ENCODE measurements around the gene RNF26.
"Not testable (repeated sequence)": the region's sequence is repeated elsewhere in the genome, so short reads cannot be mapped to it uniquely, and the experiment has no call there.

Gene RNF26

GRCh38 chr11:119372260-119373058 lies 38.1 kb downstream of the RNF26 start:
- no peak for DNase-seq

- DNase-seq: no peak
Observed at GRCh38 chr11:119373059-119373920, 39.0 kb downstream of the RNF26 start.

GRCh38 chr11:119373921-119374631 lies 39.7 kb downstream of the RNF26 start:
- DNase-seq: peak; percentile 86 to 97

GRCh38 chr11:119374632-119375336 lies 40.5 kb downstream of the RNF26 start:
- peak in 1 of 2 experiments; percentile 59 for DNase-seq

GRCh38 chr11:119375337-119376196 lies 41.2 kb downstream of the RNF26 start:
- DNase-seq: peak in 1 of 2 experiments; percentile 72

GRCh38 chr11:119376197-119376847 lies 42.0 kb downstream of the RNF26 start:
- DNase-seq: peak; percentile 91 to 98

- DNase-seq: peak; percentile 69 to 73
Observed at GRCh38 chr11:119377112-119377901, 43.0 kb downstream of the RNF26 start.

- peak in 1 of 2 experiments; percentile 41 for DNase-seq
Observed at GRCh38 chr11:119377961-119378667, 43.8 kb downstream of the RNF26 start.

- peak in 1 of 2 experiments; percentile 52 for DNase-seq
Observed at GRCh38 chr11:119378851-119379465, 44.6 kb downstream of the RNF26 start.

GRCh38 chr11:119380160-119380826 lies 46.0 kb downstream of the RNF26 start:
- no peak for DNase-seq

GRCh38 chr11:119380827-119381180 lies 46.5 kb downstream of the RNF26 start:
- peak in 1 of 2 experiments; percentile 71 for DNase-seq

- peak; percentile 98 to 100 for DNase-seq
Observed at GRCh38 chr11:119381181-119381988, 47.1 kb downstream of the RNF26 start, which contains the start of gene USP2. Gene USP2, minus strand, starts transcription at chr11:119381690. Its CDS starts 8,210 bp downstream, at chr11:119373480.

GRCh38 chr11:119382101-119382500 lies 47.8 kb downstream of the RNF26 start:
- peak in 1 of 2 experiments; percentile 38 for DNase-seq

GRCh38 chr11:119382513-119382912 lies 48.2 kb downstream of the RNF26 start:
- not testable (repeated sequence) for DNase-seq

- DNase-seq: no peak
Observed at GRCh38 chr11:119384332-119384731, 50.0 kb downstream of the RNF26 start.

All from NCI-H526 (cell line).